Calu3 (cell line): ENCODE data around the gene EFCAB9. TPM values are rescaled to one million over a fixed set of nuclear protein-coding genes. Genes with fewer than 3 reads are reported as not detected.

Source experiments
- BruUV-seq: library from RNA; stranded (reverse); fragments of 400-500 nt; replicated peaks from 2 replicates; lab custom pipeline; 2021; lab: Mats Ljungman, UMichigan
- CTCF ChIA-PET: fragments of 300-600 bp; sonication (Branson Sonifier 250); formaldehyde crosslinking; loops from one replicate; lab custom pipeline; 2022; ENCODE audit warnings: antibody characterized with exemption; lab: Charles Lee
- DNase-seq: peaks from one replicate; pipeline ENCODE4 v3.0.0; 2022
- H3K27ac Mint-ChIP-seq: one replicate; pipeline ENCODE4 v1.8.0; 2022; ENCODE audit warnings: mixed read lengths; ENCODE audit not compliant: unreplicated experiment
- H3K27me3 Mint-ChIP-seq: one replicate; pipeline ENCODE4 v1.8.0; 2022; ENCODE audit warnings: mixed read lengths; ENCODE audit not compliant: unreplicated experiment
- H3K36me3 Mint-ChIP-seq: one replicate; pipeline ENCODE4 v1.8.0; 2022; ENCODE audit warnings: mild to moderate bottlenecking, moderate library complexity, mixed read lengths; ENCODE audit not compliant: insufficient read depth, unreplicated experiment
- H3K4me1 Mint-ChIP-seq: one replicate; pipeline ENCODE4 v1.8.0; 2022; ENCODE audit warnings: mild to moderate bottlenecking, low read depth, mixed read lengths; ENCODE audit not compliant: unreplicated experiment
- H3K4me3 Mint-ChIP-seq: one replicate; pipeline ENCODE4 v1.8.0; 2022; ENCODE audit warnings: mild to moderate bottlenecking, low read depth, moderate library complexity, mixed read lengths; ENCODE audit not compliant: unreplicated experiment
- H3K9me3 Mint-ChIP-seq: one replicate; pipeline ENCODE4 v1.8.0; 2022; ENCODE audit warnings: low read depth, mixed read lengths; ENCODE audit not compliant: unreplicated experiment
- CTCF ChIP-seq: fragments of 200-600 bp; IDR thresholded peaks from one replicate; pipeline ENCODE4 v1.8.0; 2022; ENCODE audit warnings: antibody characterized with exemption; ENCODE audit not compliant: unreplicated experiment
- intact Hi-C: fragments of 100-400 bp; cut with micrococcal nuclease; formaldehyde crosslinking; loops from one replicate; pipeline ENCODE4 v1.10.0; 2022; ENCODE audit not compliant: unreplicated experiment
- total RNA-seq: library from RNA; stranded (reverse); gene quantifications from 2 replicates; pipeline ENCODE4 v1.2.3, GENCODE V29; 2022

The EFCAB9 gene
- total RNA-seq, 1 experiment from 2014 or later = not detected

DNA sequence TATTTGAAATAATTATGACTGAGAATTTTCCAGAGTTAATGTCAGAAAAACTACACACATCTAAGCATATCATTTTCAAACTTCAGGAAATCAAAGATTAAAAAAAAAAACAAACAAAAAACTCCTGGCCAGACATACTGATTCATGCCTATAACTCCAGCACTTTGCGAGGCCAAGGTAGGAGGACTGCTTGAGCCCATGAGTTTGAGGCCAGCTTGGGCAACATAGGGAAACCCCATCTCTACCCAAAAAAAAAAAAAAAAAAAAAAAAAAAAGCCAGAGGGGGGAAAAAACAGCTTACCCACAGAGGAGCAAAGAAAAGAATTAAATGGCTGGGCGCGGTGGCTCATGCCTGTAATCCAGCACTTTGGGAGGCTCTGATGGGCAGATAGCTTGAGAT, 22.4 kb downstream of the EFCAB9 start:
- intact Hi-C loops = no loop called here
- Mint-ChIP-seq H3K9me3 (no peaks in the 10 kb centered on the region), H3K4me3 (no peak overlapping the region), H3K27me3 (no peaks in the 10 kb centered on the region), H3K4me1 (no peaks in the 10 kb centered on the region), H3K27ac (no peak overlapping the region), H3K36me3 (peaks cover 10% of the 10 kb centered on the region)
- CTCF ChIA-PET = interaction anchor here (0.7 to 0.8 kb wide), 2 partner anchors 36 to 410 kb away, joined by 3 to 6 read pairs; no protein-coding TSS in a partner anchor
- TF ChIP-seq CTCF = no peak
- BruUV-seq = no TSS peak
- DNase-seq = no peak

DNA sequence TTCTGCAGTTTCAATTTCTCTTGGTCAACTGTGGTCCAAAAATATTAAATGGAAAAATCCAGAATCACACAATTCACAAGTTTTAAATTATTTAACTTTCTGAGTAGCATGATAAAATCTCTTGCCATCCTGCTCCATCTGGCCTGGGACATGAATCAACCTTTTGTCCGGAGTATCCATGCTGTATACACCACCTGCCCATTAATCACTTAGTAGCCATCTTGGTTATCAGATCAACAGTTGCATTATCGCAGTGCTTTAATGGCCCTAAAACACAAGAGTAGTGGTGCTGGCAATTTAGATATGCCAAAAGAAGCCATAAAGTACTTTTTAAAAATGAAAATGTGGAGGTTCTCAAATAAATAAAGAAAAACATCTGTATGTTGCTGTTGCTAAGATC, 25.3 kb downstream of the EFCAB9 start:
- DNase-seq = no peak
- no peaks in the 10 kb centered on the region for H3K27me3 Mint-ChIP-seq
- H3K27ac Mint-ChIP-seq = no peak overlapping the region
- BruUV-seq = no TSS peak
- CTCF ChIA-PET = interaction anchor here (0.7 kb wide), 1 partner anchor 16 kb away, joined by 3 read pairs; no protein-coding TSS in a partner anchor
- no peak overlapping the region for H3K4me3 Mint-ChIP-seq
- no peaks in the 10 kb centered on the region for H3K4me1 Mint-ChIP-seq
- H3K36me3 Mint-ChIP-seq = peaks cover 17% of the 10 kb centered on the region
- H3K9me3 Mint-ChIP-seq = no peaks in the 10 kb centered on the region
- intact Hi-C loops = no loop called here
- no peak for TF ChIP-seq CTCF

- DNase-seq = no peak
- no peak for TF ChIP-seq CTCF
- BruUV-seq = no TSS peak
- CTCF ChIA-PET = no interaction called here
- Mint-ChIP-seq H3K4me3 (no peak overlapping the region), H3K36me3 (peaks cover 22% of the 10 kb centered on the region), H3K9me3 (no peaks in the 10 kb centered on the region), H3K4me1 (no peaks in the 10 kb centered on the region), H3K27ac (no peak overlapping the region), H3K27me3 (no peaks in the 10 kb centered on the region)
- intact Hi-C loops = no loop called here
Observed at GRCh38 chr5:172223901-172224873, 30.2 kb downstream of the EFCAB9 start.

GRCh38 chr5:172224996-172225395, 31.0 kb downstream of the EFCAB9 start:
- CTCF ChIA-PET = no interaction called here
- intact Hi-C loops = loop anchor here (5.0 kb wide), 1 partner anchor 803 kb away; no protein-coding TSS in a partner anchor
- Mint-ChIP-seq H3K27ac (no peak overlapping the region), H3K9me3 (no peaks in the 10 kb centered on the region), H3K4me3 (no peak overlapping the region), H3K27me3 (no peaks in the 10 kb centered on the region), H3K36me3 (peaks cover 25% of the 10 kb centered on the region), H3K4me1 (no peaks in the 10 kb centered on the region)
- TF ChIP-seq CTCF = no peak
- no peak for DNase-seq
- BruUV-seq = no TSS peak
